Measurements from ENCODE around the gene RHBDF1.

GRCh38 chr16:56231-56927 lies 16.1 kb downstream of the RHBDF1 start:
- TF ChIP-seq, protein P1, sequence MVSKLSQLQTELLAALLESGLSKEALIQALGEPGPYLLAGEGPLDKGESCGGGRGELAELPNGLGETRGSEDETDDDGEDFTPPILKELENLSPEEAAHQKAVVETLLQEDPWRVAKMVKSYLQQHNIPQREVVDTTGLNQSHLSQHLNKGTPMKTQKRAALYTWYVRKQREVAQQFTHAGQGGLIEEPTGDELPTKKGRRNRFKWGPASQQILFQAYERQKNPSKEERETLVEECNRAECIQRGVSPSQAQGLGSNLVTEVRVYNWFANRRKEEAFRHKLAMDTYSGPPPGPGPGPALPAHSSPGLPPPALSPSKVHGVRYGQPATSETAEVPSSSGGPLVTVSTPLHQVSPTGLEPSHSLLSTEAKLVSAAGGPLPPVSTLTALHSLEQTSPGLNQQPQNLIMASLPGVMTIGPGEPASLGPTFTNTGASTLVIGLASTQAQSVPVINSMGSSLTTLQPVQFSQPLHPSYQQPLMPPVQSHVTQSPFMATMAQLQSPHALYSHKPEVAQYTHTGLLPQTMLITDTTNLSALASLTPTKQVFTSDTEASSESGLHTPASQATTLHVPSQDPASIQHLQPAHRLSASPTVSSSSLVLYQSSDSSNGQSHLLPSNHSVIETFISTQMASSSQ (IDR thresholded peaks at IDR 0.05; ENCODE audit: low read depth): no peak
- TF ChIP-seq, protein P1 (CRISPR knock-in tag; IDR thresholded peaks at IDR 0.05; ENCODE audit: borderline replicate concordance): no peak
- TF ChIP-seq, protein P2, sequence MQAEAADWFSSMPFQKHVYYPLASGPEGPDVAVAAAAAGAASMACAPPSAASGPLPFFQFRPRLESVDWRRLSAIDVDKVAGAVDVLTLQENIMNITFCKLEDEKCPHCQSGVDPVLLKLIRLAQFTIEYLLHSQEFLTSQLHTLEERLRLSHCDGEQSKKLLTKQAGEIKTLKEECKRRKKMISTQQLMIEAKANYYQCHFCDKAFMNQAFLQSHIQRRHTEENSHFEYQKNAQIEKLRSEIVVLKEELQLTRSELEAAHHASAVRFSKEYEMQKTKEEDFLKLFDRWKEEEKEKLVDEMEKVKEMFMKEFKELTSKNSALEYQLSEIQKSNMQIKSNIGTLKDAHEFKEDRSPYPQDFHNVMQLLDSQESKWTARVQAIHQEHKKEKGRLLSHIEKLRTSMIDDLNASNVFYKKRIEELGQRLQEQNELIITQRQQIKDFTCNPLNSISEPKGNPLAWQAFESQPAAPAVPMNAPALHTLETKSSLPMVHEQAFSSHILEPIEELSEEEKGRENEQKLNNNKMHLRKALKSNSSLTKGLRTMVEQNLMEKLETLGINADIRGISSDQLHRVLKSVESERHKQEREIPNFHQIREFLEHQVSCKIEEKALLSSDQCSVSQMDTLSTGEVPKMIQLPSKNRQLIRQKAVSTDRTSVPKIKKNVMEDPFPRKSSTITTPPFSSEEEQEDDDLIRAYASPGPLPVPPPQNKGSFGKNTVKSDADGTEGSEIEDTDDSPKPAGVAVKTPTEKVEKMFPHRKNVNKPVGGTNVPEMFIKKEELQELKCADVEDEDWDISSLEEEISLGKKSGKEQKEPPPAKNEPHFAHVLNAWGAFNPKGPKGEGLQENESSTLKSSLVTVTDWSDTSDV (CRISPR knock-in tag; IDR thresholded peaks at IDR 0.05): no peak
- no peak for TF ChIP-seq GABPB1 (CRISPR knock-in tag; IDR thresholded peaks at IDR 0.05)
- TF ChIP-seq SPEN (CRISPR knock-in tag; IDR thresholded peaks at IDR 0.05; ENCODE audit: low read depth): no peak
- TF ChIP-seq MLLT10 (CRISPR knock-in tag; IDR thresholded peaks at IDR 0.05): no peak
- no peak for TF ChIP-seq JUND (CRISPR knock-in tag; IDR thresholded peaks at IDR 0.05)
- no peak for TF ChIP-seq ARID5B (CRISPR knock-in tag; IDR thresholded peaks at IDR 0.05)
- no peak for TF ChIP-seq ARID2 (CRISPR knock-in tag; IDR thresholded peaks at IDR 0.05; ENCODE audit: borderline replicate concordance)
- TF ChIP-seq DMAP1 (CRISPR knock-in tag; IDR thresholded peaks at IDR 0.05): no peak
- TF ChIP-seq ZNF562 (CRISPR knock-in tag; IDR thresholded peaks at IDR 0.05; ENCODE audit: borderline replicate concordance): no peak
- TF ChIP-seq, protein P3, sequence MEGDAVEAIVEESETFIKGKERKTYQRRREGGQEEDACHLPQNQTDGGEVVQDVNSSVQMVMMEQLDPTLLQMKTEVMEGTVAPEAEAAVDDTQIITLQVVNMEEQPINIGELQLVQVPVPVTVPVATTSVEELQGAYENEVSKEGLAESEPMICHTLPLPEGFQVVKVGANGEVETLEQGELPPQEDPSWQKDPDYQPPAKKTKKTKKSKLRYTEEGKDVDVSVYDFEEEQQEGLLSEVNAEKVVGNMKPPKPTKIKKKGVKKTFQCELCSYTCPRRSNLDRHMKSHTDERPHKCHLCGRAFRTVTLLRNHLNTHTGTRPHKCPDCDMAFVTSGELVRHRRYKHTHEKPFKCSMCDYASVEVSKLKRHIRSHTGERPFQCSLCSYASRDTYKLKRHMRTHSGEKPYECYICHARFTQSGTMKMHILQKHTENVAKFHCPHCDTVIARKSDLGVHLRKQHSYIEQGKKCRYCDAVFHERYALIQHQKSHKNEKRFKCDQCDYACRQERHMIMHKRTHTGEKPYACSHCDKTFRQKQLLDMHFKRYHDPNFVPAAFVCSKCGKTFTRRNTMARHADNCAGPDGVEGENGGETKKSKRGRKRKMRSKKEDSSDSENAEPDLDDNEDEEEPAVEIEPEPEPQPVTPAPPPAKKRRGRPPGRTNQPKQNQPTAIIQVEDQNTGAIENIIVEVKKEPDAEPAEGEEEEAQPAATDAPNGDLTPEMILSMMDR (CRISPR knock-in tag; IDR thresholded peaks at IDR 0.05): no peak

Measured in HepG2 (cell line).